B cell (primary cell): ENCODE measurements around the gene RYK. TPM values are rescaled to one million over a fixed set of nuclear protein-coding genes. Genes with fewer than 3 reads are reported as not detected.

ENCODE experiments used
- ATAC-seq: fragments of 200-7000 bp; cut with Tn5 transposase; one replicate; pipeline ENCODE4 v1.10.0; 2021; ENCODE audit warnings: low read depth, mild to moderate bottlenecking, moderate number of reproducible peaks, moderate library complexity
- CTCF ChIA-PET: fragments of 350-600 bp; sonication (Branson Sonifier 250); formaldehyde crosslinking; loops from one replicate; lab custom pipeline; 2021; ENCODE audit warnings: antibody characterized with exemption, inconsistent platforms; lab: Charles Lee
- POLR2A ChIA-PET: fragments of 350-600 bp; sonication (Branson Sonifier 250); formaldehyde crosslinking; loops from one replicate; lab custom pipeline; 2021; ENCODE audit warnings: antibody characterized with exemption; lab: Charles Lee
- DNase-seq: peaks from one replicate; pipeline ENCODE4 v3.0.0; 2013
- H2AFZ ChIP-seq: 2 replicates; pipeline ENCODE4 v1.6.1; 2012; ENCODE audit warnings: mild to moderate bottlenecking, low read depth, low read length; ENCODE audit not compliant: insufficient read depth, poor library complexity, severe bottlenecking
- H3K27ac ChIP-seq, 2 donors: 1 replicate in 1 of 2; 2 replicates in 1 of 2; pipeline ENCODE4 v1.5.1; 2012 to 2013; ENCODE audit warnings: low read length in 2 of 2, mild to moderate bottlenecking in 2 of 2, moderate library complexity in 1 of 2
- H3K27me3 ChIP-seq, 4 experiments: fragments of 200-600 bp in 1 of 4; sonication (generic) in 1 of 4; replicated peaks in 1 of 4; 1 replicate in 2 of 4; 2 replicates in 2 of 4; pipeline versions ENCODE4 v1.6.1 to v1.7.0; 2013 to 2016; ENCODE audit warnings: low read length in 3 of 4, mild to moderate bottlenecking in 2 of 4, mixed read lengths in 1 of 4, moderate library complexity in 1 of 4; ENCODE audit not compliant: insufficient read depth in 4 of 4, control insufficient read depth in 3 of 4; ENCODE audit errors: control extremely low read depth in 1 of 4
- H3K36me3 ChIP-seq, 2 experiments: replicated peaks in 1 of 2; 1 replicate in 1 of 2; 2 replicates in 1 of 2; pipeline versions ENCODE4 v1.6.1 to v1.7.1; 2013; ENCODE audit warnings: low read length in 1 of 2; ENCODE audit not compliant: insufficient read depth in 2 of 2, control insufficient read depth in 1 of 2; ENCODE audit errors: control extremely low read depth in 1 of 2, extremely low read depth in 1 of 2
- H3K4me1 ChIP-seq, 2 donors: fragments of 200-600 bp in 1 of 2; sonication (generic) in 1 of 2; 1 replicate in 1 of 2; 2 replicates in 1 of 2; pipeline versions ENCODE4 v1.5.1 to v1.6.1; 2013 to 2017; ENCODE audit warnings: low read length in 2 of 2; ENCODE audit not compliant: control insufficient read depth in 2 of 2, insufficient read depth in 2 of 2
- H3K4me2 ChIP-seq: replicated peaks from 2 replicates; pipeline ENCODE3; 2012; ENCODE audit warnings: mild to moderate bottlenecking, low read depth, low read length; ENCODE audit not compliant: poor library complexity, severe bottlenecking
- H3K4me3 ChIP-seq, 5 experiments: fragments of 200-600 bp in 1 of 5; sonication (generic) in 1 of 5; 1 replicate in 3 of 5; 2 replicates in 2 of 5; pipeline versions ENCODE4 v1.5.1 to v1.7.0; 2011 to 2016; ENCODE audit warnings: low read length in 4 of 5, mild to moderate bottlenecking in 4 of 5, low read depth in 2 of 5, control low read depth in 1 of 5, moderate library complexity in 1 of 5; ENCODE audit not compliant: insufficient read depth in 1 of 5; ENCODE audit errors: control extremely low read depth in 1 of 5, extremely low read depth in 1 of 5
- H3K79me2 ChIP-seq: fragments of 200-600 bp; sonication (generic); one replicate; pipeline ENCODE4 v1.6.0; 2016; ENCODE audit warnings: low read length; ENCODE audit not compliant: control insufficient read depth, insufficient read depth
- H3K9ac ChIP-seq: fragments of 200-600 bp; sonication (generic); 2 replicates; pipeline ENCODE4 v1.6.1; 2017; ENCODE audit warnings: mild to moderate bottlenecking, low read length, moderate library complexity
- H3K9me3 ChIP-seq, 3 donors: one replicate each; pipeline versions ENCODE4 v1.6.1 to v1.7.1; 2013; ENCODE audit warnings: low read length in 2 of 3; ENCODE audit not compliant: control insufficient read depth in 2 of 3, insufficient read depth in 1 of 3; ENCODE audit errors: control extremely low read depth in 1 of 3
- H4K20me1 ChIP-seq: 2 replicates; pipeline ENCODE4 v1.6.0; 2012; ENCODE audit warnings: mild to moderate bottlenecking, low read length; ENCODE audit not compliant: insufficient read depth, control insufficient read depth, poor library complexity, severe bottlenecking
- H3K27ac Mint-ChIP-seq: one replicate; pipeline ENCODE4 v1.8.0; 2021; ENCODE audit warnings: mixed read lengths
- H3K27me3 Mint-ChIP-seq: one replicate; pipeline ENCODE4 v1.8.0; 2021; ENCODE audit warnings: mixed read lengths
- H3K4me1 Mint-ChIP-seq: one replicate; pipeline ENCODE4 v1.8.0; 2021; ENCODE audit warnings: mixed read lengths
- H3K4me3 Mint-ChIP-seq: one replicate; pipeline ENCODE4 v1.8.0; 2021; ENCODE audit warnings: mixed read lengths
- H3K9me3 Mint-ChIP-seq: one replicate; pipeline ENCODE4 v1.8.0; 2022; ENCODE audit warnings: mixed read lengths; ENCODE audit not compliant: insufficient read depth
- CTCF ChIP-seq: fragments of 200-600 bp; IDR thresholded peaks from one replicate; pipeline ENCODE4 v1.8.0; 2022; ENCODE audit warnings: antibody characterized with exemption, mild to moderate bottlenecking
- EZH2 ChIP-seq: IDR thresholded peaks from 2 replicates; pipeline ENCODE4 v1.6.1; 2012; ENCODE audit warnings: borderline replicate concordance, low read depth, mild to moderate bottlenecking, moderate library complexity, low read length; ENCODE audit not compliant: insufficient read depth, poor library complexity, severe bottlenecking
- WGBS: methylation state at CpG from one replicate; pipeline ENCODE4 v1.1.5; 2013; ENCODE audit warnings: missing lambda C conversion rate; ENCODE audit not compliant: insufficient coverage; 5-methylcytosine and 5-hydroxymethylcytosine counted together
- intact Hi-C: fragments of 100-400 bp; cut with micrococcal nuclease; formaldehyde crosslinking; loops from one replicate; pipeline ENCODE4 v1.10.0; 2022
- polyA plus RNA-seq: library from polyadenylated mRNA; depleted of rRNA; stranded (reverse); fragments of >200 nt; gene quantifications from 2 replicates; pipeline ENCODE4 v1.2.3, GENCODE V29; 2012
- total RNA-seq, 2 donors: library from RNA; stranded (reverse); fragments of 120-200 nt in 1 of 2; gene quantifications; 1 replicate in 1 of 2; 2 replicates in 1 of 2; pipeline versions ENCODE4 v1.2.3 to v1.2.4, GENCODE V29; 2013 to 2022

The RYK gene
- total and polyA plus RNA-seq, 2 donors (not counting 1 experiment from before 2014, with no cell fraction given): 16.9 to 67.7 TPM

GRCh38 chr3:134179508-134179907 is 71.2 kb downstream of the RYK start:
- H3K27ac Mint-ChIP-seq: no peak overlapping the region
- TF ChIP-seq CTCF: no peak
- H4K20me1 ChIP-seq: no peaks in the 10 kb centered on the region
- H3K4me1 ChIP-seq: no peaks in the 10 kb centered on the region
- H3K27ac ChIP-seq: no peak overlapping the region
- no peaks in the 10 kb centered on the region for H3K9me3 Mint-ChIP-seq
- H2AFZ ChIP-seq: no peak overlapping the region
- no peak overlapping the region for H3K9ac ChIP-seq
- peaks cover 4 to 34% of the 10 kb centered on the region in 2 experiments for H3K36me3 ChIP-seq
- WGBS: 100% methylated on average over 1 of the region's 2 CpGs
- no peak overlapping the region for H3K4me2 ChIP-seq
- ChIA-PET CTCF (interaction anchor here (1.0 to 1.2 kb wide), 3 partner anchors 19 to 294 kb away, joined by 3 read pairs; no protein-coding TSS in a partner anchor), POLR2A (no interaction called here)
- intact Hi-C loops: no loop called here
- ATAC-seq (no peak), DNase-seq (no peak)
- H3K79me2 ChIP-seq: no peaks in the 10 kb centered on the region
- H3K4me3 ChIP-seq: no peak overlapping the region
- no peaks in the 10 kb centered on the region for H3K4me1 Mint-ChIP-seq
- H3K4me3 Mint-ChIP-seq: no peak overlapping the region
- no peaks in the 10 kb centered on the region for H3K27me3 Mint-ChIP-seq
- no peaks in the 10 kb centered on the region for H3K9me3 ChIP-seq
- no peaks in the 10 kb centered on the region for H3K27me3 ChIP-seq

GRCh38 chr3:134163096-134163495 is 87.6 kb downstream of the RYK start:
- H3K4me1 Mint-ChIP-seq: no peaks in the 10 kb centered on the region
- ATAC-seq: no peak
- Histone ChIP-seq H3K9me3 (no peaks in the 10 kb centered on the region), H3K27me3 (no peaks in the 10 kb centered on the region), H4K20me1 (no peaks in the 10 kb centered on the region), H3K4me3 (no peak overlapping the region), H3K4me1 (no peaks in the 10 kb centered on the region), H3K79me2 (no peaks in the 10 kb centered on the region), H3K27ac (no peak overlapping the region), H3K9ac (no peak overlapping the region), H2AFZ (no peak overlapping the region), H3K36me3 (peaks cover 9 to 20% of the 10 kb centered on the region in 2 experiments), H3K4me2 (no peak overlapping the region)
- H3K9me3 Mint-ChIP-seq: no peaks in the 10 kb centered on the region
- WGBS: 38% methylated on average over 1 of the region's 6 CpGs
- H3K27ac Mint-ChIP-seq: no peak overlapping the region
- no peak for TF ChIP-seq EZH2
- ChIA-PET POLR2A (no interaction called here), CTCF (no interaction called here)
- H3K27me3 Mint-ChIP-seq: no peaks in the 10 kb centered on the region
- H3K4me3 Mint-ChIP-seq: no peak overlapping the region
- DNase-seq: no peak
- intact Hi-C loops: no loop called here
